Measurements from ENCODE around the gene RFC1. TPM values are rescaled to one million over a fixed set of nuclear protein-coding genes. Genes with fewer than 3 reads are reported as not detected.

RFC1 gene
- total RNA-seq, 2 experiments from 2014 or later: 97.0 to 104 TPM

- DNase-seq (no peak), ATAC-seq (ENCODE audit: poor library complexity) (no peak)
- Histone ChIP-seq H3K36me3 (ENCODE audit: insufficient read depth, low read length) (peaks cover 65% of the 10 kb centered on the region), H3K4me1 (ENCODE audit: insufficient read depth, low read length) (no peaks in the 10 kb centered on the region), H3K27me3 (ENCODE audit: control insufficient read depth in 1 of 2, insufficient read depth in 2 of 2, low read length in 2 of 2) (no peaks in the 10 kb centered on the region), H3K9me3 (ENCODE audit: control insufficient read depth in 1 of 2, insufficient read depth in 1 of 2, low read length in 2 of 2) (no peaks in the 10 kb centered on the region), H3K27ac (ENCODE audit: low read depth in 1 of 2, low read length in 2 of 2) (no peak overlapping the region), H3K4me3 (ENCODE audit: low read length) (no peak overlapping the region)
- ChIA-PET POLR2A (no interaction called here), CTCF (no interaction called here)
- no peak overlapping the region for H3K4me3 Mint-ChIP-seq
- intact Hi-C loops (cut with DNase I, micrococcal nuclease): no loop called here
- no peak overlapping the region for H3K27ac Mint-ChIP-seq
- TF ChIP-seq CTCF (IDR thresholded peaks at IDR 0.05): no peak
- H3K9me3 Mint-ChIP-seq: no peaks in the 10 kb centered on the region
- H3K4me1 Mint-ChIP-seq (ENCODE audit: low read depth): no peaks in the 10 kb centered on the region
- H3K27me3 Mint-ChIP-seq: no peaks in the 10 kb centered on the region
- peaks cover 50% of the 10 kb centered on the region for H3K36me3 Mint-ChIP-seq (ENCODE audit: low read depth)
Measured at GRCh38 chr4:39319676-39320075, 46.5 kb downstream of the RFC1 start.

GRCh38 chr4:39312816-39313215 lies 53.3 kb downstream of the RFC1 start:
- Mint-ChIP-seq H3K27me3 (no peaks in the 10 kb centered on the region), H3K27ac (no peak overlapping the region), H3K36me3 (ENCODE audit: low read depth) (peaks cover 30% of the 10 kb centered on the region), H3K9me3 (no peaks in the 10 kb centered on the region), H3K4me3 (no peak overlapping the region), H3K4me1 (ENCODE audit: low read depth) (no peaks in the 10 kb centered on the region)
- DNase-seq (no peak), ATAC-seq (ENCODE audit: poor library complexity) (no peak)
- H3K27me3 ChIP-seq (ENCODE audit: control insufficient read depth in 1 of 2, insufficient read depth in 2 of 2, low read length in 2 of 2): no peaks in the 10 kb centered on the region
- H3K4me1 ChIP-seq (ENCODE audit: insufficient read depth, low read length): no peaks in the 10 kb centered on the region
- H3K9me3 ChIP-seq (ENCODE audit: control insufficient read depth in 1 of 2, insufficient read depth in 1 of 2, low read length in 2 of 2): no peaks in the 10 kb centered on the region
- no peak overlapping the region for H3K4me3 ChIP-seq (ENCODE audit: low read length)
- H3K27ac ChIP-seq (ENCODE audit: low read depth in 1 of 2, low read length in 2 of 2): no peak overlapping the region
- intact Hi-C loops (cut with DNase I, micrococcal nuclease): no loop called here
- POLR2A ChIA-PET: interaction anchor here (0.9 to 1.0 kb wide), 2 partner anchors 10 kb away, joined by 3 read pairs; no protein-coding TSS in a partner anchor
- CTCF ChIA-PET: no interaction called here
- TF ChIP-seq CTCF (IDR thresholded peaks at IDR 0.05): no peak
- peaks cover 89% of the 10 kb centered on the region for H3K36me3 ChIP-seq (ENCODE audit: insufficient read depth, low read length)

GRCh38 chr4:39308611-39309010 lies 57.6 kb downstream of the RFC1 start:
- peaks cover 91% of the 10 kb centered on the region for H3K36me3 ChIP-seq (ENCODE audit: insufficient read depth, low read length)
- H3K36me3 Mint-ChIP-seq (ENCODE audit: low read depth): peaks cover 64% of the 10 kb centered on the region
- no peak for DNase-seq

More at GRCh38 chr4:39308611-39309010, 57.6 kb downstream of the RFC1 start:
- Mint-ChIP-seq H3K9me3 (no peaks in the 10 kb centered on the region), H3K4me3 (no peak overlapping the region), H3K27ac (no peak overlapping the region), H3K27me3 (no peaks in the 10 kb centered on the region), H3K4me1 (ENCODE audit: low read depth) (no peaks in the 10 kb centered on the region)
- no peaks in the 10 kb centered on the region for H3K27me3 ChIP-seq (ENCODE audit: control insufficient read depth in 1 of 2, insufficient read depth in 2 of 2, low read length in 2 of 2)
- intact Hi-C loops (cut with DNase I, micrococcal nuclease): no loop called here
- CTCF ChIA-PET: no interaction called here
- POLR2A ChIA-PET: no interaction called here
- no peaks in the 10 kb centered on the region for H3K4me1 ChIP-seq (ENCODE audit: insufficient read depth, low read length)
- no peak overlapping the region for H3K4me3 ChIP-seq (ENCODE audit: low read length)
- TF ChIP-seq CTCF (IDR thresholded peaks at IDR 0.05): no peak
- no peak overlapping the region for H3K27ac ChIP-seq (ENCODE audit: low read depth in 1 of 2, low read length in 2 of 2)
- H3K9me3 ChIP-seq (ENCODE audit: control insufficient read depth in 1 of 2, insufficient read depth in 1 of 2, low read length in 2 of 2): no peaks in the 10 kb centered on the region
- ATAC-seq (ENCODE audit: poor library complexity): no peak

Data from CD4-positive, alpha-beta T cell (primary cell).